B cell (primary cell): Measurements from ENCODE around the gene KRT80. TPM values are rescaled to one million over a fixed set of nuclear protein-coding genes. Genes with fewer than 3 reads are reported as not detected.

Source experiments
- ATAC-seq: fragments of 200-7000 bp; cut with Tn5 transposase; one replicate; pipeline ENCODE4 v1.10.0; 2021; ENCODE audit warnings: low read depth, mild to moderate bottlenecking, moderate number of reproducible peaks, moderate library complexity
- CTCF ChIA-PET: fragments of 350-600 bp; sonication (Branson Sonifier 250); formaldehyde crosslinking; loops from one replicate; lab custom pipeline; 2021; ENCODE audit warnings: antibody characterized with exemption, inconsistent platforms; lab: Charles Lee
- POLR2A ChIA-PET: fragments of 350-600 bp; sonication (Branson Sonifier 250); formaldehyde crosslinking; loops from one replicate; lab custom pipeline; 2021; ENCODE audit warnings: antibody characterized with exemption; lab: Charles Lee
- DNase-seq: peaks from one replicate; pipeline ENCODE4 v3.0.0; 2013
- H2AFZ ChIP-seq: 2 replicates; pipeline ENCODE4 v1.6.1; 2012; ENCODE audit warnings: mild to moderate bottlenecking, low read depth, low read length; ENCODE audit not compliant: insufficient read depth, poor library complexity, severe bottlenecking
- H3K27ac ChIP-seq, 2 donors: 1 replicate in 1 of 2; 2 replicates in 1 of 2; pipeline ENCODE4 v1.5.1; 2012 to 2013; ENCODE audit warnings: low read length in 2 of 2, mild to moderate bottlenecking in 2 of 2, moderate library complexity in 1 of 2
- H3K27me3 ChIP-seq, 4 experiments: fragments of 200-600 bp in 1 of 4; sonication (generic) in 1 of 4; replicated peaks in 1 of 4; 1 replicate in 2 of 4; 2 replicates in 2 of 4; pipeline versions ENCODE4 v1.6.1 to v1.7.0; 2013 to 2016; ENCODE audit warnings: low read length in 3 of 4, mild to moderate bottlenecking in 2 of 4, mixed read lengths in 1 of 4, moderate library complexity in 1 of 4; ENCODE audit not compliant: insufficient read depth in 4 of 4, control insufficient read depth in 3 of 4; ENCODE audit errors: control extremely low read depth in 1 of 4
- H3K36me3 ChIP-seq, 2 experiments: replicated peaks in 1 of 2; 1 replicate in 1 of 2; 2 replicates in 1 of 2; pipeline versions ENCODE4 v1.6.1 to v1.7.1; 2013; ENCODE audit warnings: low read length in 1 of 2; ENCODE audit not compliant: insufficient read depth in 2 of 2, control insufficient read depth in 1 of 2; ENCODE audit errors: control extremely low read depth in 1 of 2, extremely low read depth in 1 of 2
- H3K4me1 ChIP-seq, 2 donors: fragments of 200-600 bp in 1 of 2; sonication (generic) in 1 of 2; 1 replicate in 1 of 2; 2 replicates in 1 of 2; pipeline versions ENCODE4 v1.5.1 to v1.6.1; 2013 to 2017; ENCODE audit warnings: low read length in 2 of 2; ENCODE audit not compliant: control insufficient read depth in 2 of 2, insufficient read depth in 2 of 2
- H3K4me2 ChIP-seq: replicated peaks from 2 replicates; pipeline ENCODE3; 2012; ENCODE audit warnings: mild to moderate bottlenecking, low read depth, low read length; ENCODE audit not compliant: poor library complexity, severe bottlenecking
- H3K4me3 ChIP-seq, 5 experiments: fragments of 200-600 bp in 1 of 5; sonication (generic) in 1 of 5; 1 replicate in 3 of 5; 2 replicates in 2 of 5; pipeline versions ENCODE4 v1.5.1 to v1.7.0; 2011 to 2016; ENCODE audit warnings: low read length in 4 of 5, mild to moderate bottlenecking in 4 of 5, low read depth in 2 of 5, control low read depth in 1 of 5, moderate library complexity in 1 of 5; ENCODE audit not compliant: insufficient read depth in 1 of 5; ENCODE audit errors: control extremely low read depth in 1 of 5, extremely low read depth in 1 of 5
- H3K79me2 ChIP-seq: fragments of 200-600 bp; sonication (generic); one replicate; pipeline ENCODE4 v1.6.0; 2016; ENCODE audit warnings: low read length; ENCODE audit not compliant: control insufficient read depth, insufficient read depth
- H3K9ac ChIP-seq: fragments of 200-600 bp; sonication (generic); 2 replicates; pipeline ENCODE4 v1.6.1; 2017; ENCODE audit warnings: mild to moderate bottlenecking, low read length, moderate library complexity
- H3K9me3 ChIP-seq, 3 donors: one replicate each; pipeline versions ENCODE4 v1.6.1 to v1.7.1; 2013; ENCODE audit warnings: low read length in 2 of 3; ENCODE audit not compliant: control insufficient read depth in 2 of 3, insufficient read depth in 1 of 3; ENCODE audit errors: control extremely low read depth in 1 of 3
- H4K20me1 ChIP-seq: 2 replicates; pipeline ENCODE4 v1.6.0; 2012; ENCODE audit warnings: mild to moderate bottlenecking, low read length; ENCODE audit not compliant: insufficient read depth, control insufficient read depth, poor library complexity, severe bottlenecking
- H3K27ac Mint-ChIP-seq: one replicate; pipeline ENCODE4 v1.8.0; 2021; ENCODE audit warnings: mixed read lengths
- H3K27me3 Mint-ChIP-seq: one replicate; pipeline ENCODE4 v1.8.0; 2021; ENCODE audit warnings: mixed read lengths
- H3K4me1 Mint-ChIP-seq: one replicate; pipeline ENCODE4 v1.8.0; 2021; ENCODE audit warnings: mixed read lengths
- H3K4me3 Mint-ChIP-seq: one replicate; pipeline ENCODE4 v1.8.0; 2021; ENCODE audit warnings: mixed read lengths
- H3K9me3 Mint-ChIP-seq: one replicate; pipeline ENCODE4 v1.8.0; 2022; ENCODE audit warnings: mixed read lengths; ENCODE audit not compliant: insufficient read depth
- EZH2 ChIP-seq: IDR thresholded peaks from 2 replicates; pipeline ENCODE4 v1.6.1; 2012; ENCODE audit warnings: borderline replicate concordance, low read depth, mild to moderate bottlenecking, moderate library complexity, low read length; ENCODE audit not compliant: insufficient read depth, poor library complexity, severe bottlenecking
- WGBS: methylation state at CpG from one replicate; pipeline ENCODE4 v1.1.5; 2013; ENCODE audit warnings: missing lambda C conversion rate; ENCODE audit not compliant: insufficient coverage; 5-methylcytosine and 5-hydroxymethylcytosine counted together
- intact Hi-C: fragments of 100-400 bp; cut with micrococcal nuclease; formaldehyde crosslinking; loops from one replicate; pipeline ENCODE4 v1.10.0; 2022
- polyA plus RNA-seq: library from polyadenylated mRNA; depleted of rRNA; stranded (reverse); fragments of >200 nt; gene quantifications from 2 replicates; pipeline ENCODE4 v1.2.3, GENCODE V29; 2012
- total RNA-seq, 2 donors: library from RNA; stranded (reverse); fragments of 120-200 nt in 1 of 2; gene quantifications; 1 replicate in 1 of 2; 2 replicates in 1 of 2; pipeline versions ENCODE4 v1.2.3 to v1.2.4, GENCODE V29; 2013 to 2022
- TF ChIP-seq, protein P1 (sequence below): fragments of 200-600 bp; IDR thresholded peaks from one replicate; pipeline ENCODE4 v1.8.0; 2022; ENCODE audit warnings: antibody characterized with exemption, mild to moderate bottlenecking

KRT80 gene
- total and polyA plus RNA-seq, 2 donors (not counting 1 experiment from before 2014, with no cell fraction given): not detected

DNA sequence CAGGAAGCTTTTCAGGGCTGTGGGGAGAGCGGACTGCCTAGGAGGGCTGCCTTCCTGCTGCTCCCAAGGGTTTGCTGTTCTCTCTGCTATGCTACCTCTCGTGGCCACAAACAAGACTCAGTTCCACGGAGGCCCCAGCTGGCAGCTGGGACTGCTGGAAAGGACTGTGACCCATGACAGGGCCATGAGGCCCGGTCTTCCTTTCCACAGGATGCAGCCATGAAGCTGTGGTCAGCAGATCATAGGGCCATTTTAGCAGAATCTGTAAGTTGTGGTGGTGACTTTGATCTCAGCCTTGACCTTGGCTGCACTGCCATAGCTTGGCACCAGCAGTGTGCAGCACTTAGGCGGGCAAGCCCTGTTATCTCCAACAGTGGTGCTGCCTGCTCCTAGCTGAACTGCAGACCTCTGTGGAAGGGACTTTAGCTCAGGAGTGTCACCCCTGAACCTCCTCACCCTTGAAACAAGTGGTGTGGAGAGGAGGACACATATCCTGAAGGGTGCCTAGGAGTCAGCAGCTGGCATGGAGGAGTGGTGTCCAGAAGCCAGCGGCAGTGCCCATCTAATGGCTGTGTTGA, 12.3 kb downstream of the KRT80 start:
- CTCF ChIA-PET: no interaction called here

GRCh38 chr12:52178984-52179383, 12.8 kb downstream of the KRT80 start:
- H3K9ac ChIP-seq: no peak overlapping the region
- no peak for TF ChIP-seq EZH2
- TF ChIP-seq, protein P1, sequence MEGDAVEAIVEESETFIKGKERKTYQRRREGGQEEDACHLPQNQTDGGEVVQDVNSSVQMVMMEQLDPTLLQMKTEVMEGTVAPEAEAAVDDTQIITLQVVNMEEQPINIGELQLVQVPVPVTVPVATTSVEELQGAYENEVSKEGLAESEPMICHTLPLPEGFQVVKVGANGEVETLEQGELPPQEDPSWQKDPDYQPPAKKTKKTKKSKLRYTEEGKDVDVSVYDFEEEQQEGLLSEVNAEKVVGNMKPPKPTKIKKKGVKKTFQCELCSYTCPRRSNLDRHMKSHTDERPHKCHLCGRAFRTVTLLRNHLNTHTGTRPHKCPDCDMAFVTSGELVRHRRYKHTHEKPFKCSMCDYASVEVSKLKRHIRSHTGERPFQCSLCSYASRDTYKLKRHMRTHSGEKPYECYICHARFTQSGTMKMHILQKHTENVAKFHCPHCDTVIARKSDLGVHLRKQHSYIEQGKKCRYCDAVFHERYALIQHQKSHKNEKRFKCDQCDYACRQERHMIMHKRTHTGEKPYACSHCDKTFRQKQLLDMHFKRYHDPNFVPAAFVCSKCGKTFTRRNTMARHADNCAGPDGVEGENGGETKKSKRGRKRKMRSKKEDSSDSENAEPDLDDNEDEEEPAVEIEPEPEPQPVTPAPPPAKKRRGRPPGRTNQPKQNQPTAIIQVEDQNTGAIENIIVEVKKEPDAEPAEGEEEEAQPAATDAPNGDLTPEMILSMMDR: no peak
- DNase-seq: no peak
- POLR2A ChIA-PET: no interaction called here
- Mint-ChIP-seq H3K27ac (no peak overlapping the region), H3K4me1 (no peaks in the 10 kb centered on the region), H3K4me3 (no peak overlapping the region), H3K9me3 (no peaks in the 10 kb centered on the region), H3K27me3 (no peaks in the 10 kb centered on the region)
- intact Hi-C loops: no loop called here
- H3K9me3 ChIP-seq: peaks cover 0 to 3% (median 0%) of the 10 kb centered on the region in 3 donors
- ATAC-seq: no peak
- no peak overlapping the region for H2AFZ ChIP-seq
- CTCF ChIA-PET: no interaction called here
- no peak overlapping the region for H3K4me2 ChIP-seq
- peaks cover 0 to 2% (median 0%) of the 10 kb centered on the region in 4 experiments for H3K27me3 ChIP-seq
- H3K4me3 ChIP-seq: no peak overlapping the region
- no peaks in the 10 kb centered on the region for H3K79me2 ChIP-seq
- H3K36me3 ChIP-seq: no peaks in the 10 kb centered on the region
- H3K27ac ChIP-seq: no peak overlapping the region
- 51% methylated on average over 2 of the region's 2 CpGs for WGBS
- no peaks in the 10 kb centered on the region for H3K4me1 ChIP-seq
- no peaks in the 10 kb centered on the region for H4K20me1 ChIP-seq

More for the DNA sequence above, 12.3 kb downstream of the KRT80 start:
- Histone ChIP-seq H3K36me3 (no peaks in the 10 kb centered on the region), H3K27ac (no peak overlapping the region), H3K4me2 (no peak overlapping the region), H3K27me3 (peaks cover 0 to 2% (median 0%) of the 10 kb centered on the region in 4 experiments), H3K9ac (no peak overlapping the region), H2AFZ (no peak overlapping the region), H3K4me1 (no peaks in the 10 kb centered on the region), H3K79me2 (no peaks in the 10 kb centered on the region), H4K20me1 (no peaks in the 10 kb centered on the region), H3K9me3 (peaks cover 0 to 3% (median 0%) of the 10 kb centered on the region in 3 donors), H3K4me3 (no peak overlapping the region)
- ATAC-seq (no peak), DNase-seq (no peak)
- 58% methylated on average over 6 of the region's 6 CpGs for WGBS
- TF ChIP-seq, protein P1: no peak
- no peak for TF ChIP-seq EZH2
- Mint-ChIP-seq H3K27ac (no peak overlapping the region), H3K27me3 (no peaks in the 10 kb centered on the region), H3K9me3 (no peaks in the 10 kb centered on the region), H3K4me3 (no peak overlapping the region), H3K4me1 (no peaks in the 10 kb centered on the region)
- POLR2A ChIA-PET: no interaction called here
- intact Hi-C loops: no loop called here
